GM12878 (cell line): ENCODE measurements around the gene TMPRSS3. TPM values are rescaled to one million over a fixed set of nuclear protein-coding genes. Genes with fewer than 3 reads are reported as not detected.

Source experiments
- ATAC-seq: fragments of 200-7000 bp; cut with Tn5 transposase; 3 replicates; pipeline ENCODE4 v1.9.1; 2020; ENCODE audit warnings: mild to moderate bottlenecking, moderate library complexity
- BruUV-seq: library from RNA; stranded (reverse); fragments of 400-500 nt; replicated peaks from 2 replicates; lab custom pipeline; 2021; lab: Mats Ljungman, UMichigan
- CTCF ChIA-PET: fragments of 300-600 bp; sonication (Branson Sonifier 250); formaldehyde crosslinking; extraction: SDS; loops from one replicate; lab custom pipeline; 2021; ENCODE audit warnings: inconsistent platforms; lab: Yijun Ruan, JAX
- POLR2A ChIA-PET: fragments of 350-600 bp; formaldehyde crosslinking; extraction: SDS; loops from one replicate; lab custom pipeline; 2021; ENCODE audit warnings: inconsistent platforms; lab: Charles Lee
- RAD21 ChIA-PET: fragments of 300-600 bp; sonication (Branson Sonifier 250); formaldehyde crosslinking; loops from one replicate; lab custom pipeline; 2023; ENCODE audit warnings: antibody characterized with exemption; ENCODE audit not compliant: unreplicated experiment; lab: Charles Lee
- SMC1A ChIA-PET: fragments of 300-600 bp; sonication (Branson Sonifier 250); formaldehyde crosslinking; loops from one replicate; lab custom pipeline; 2023; ENCODE audit not compliant: unreplicated experiment, uncharacterized antibody; lab: Charles Lee
- DNase-seq: peaks from one replicate; pipeline ENCODE4 v3.0.0-alpha.2; 2011; ENCODE audit warnings: low read depth, low spot score
- FAIRE-seq: peaks from 3 replicates; lab custom pipeline; 2011; peaks lifted over from hg19 to GRCh38; lab: Jason Lieb, UNC
- H2AFZ ChIP-seq: 2 replicates; pipeline ENCODE4 v1.6.0; 2011; ENCODE audit warnings: low read depth, low read length, control low read depth; ENCODE audit not compliant: control insufficient read depth
- H3K27ac ChIP-seq: 2 replicates; pipeline ENCODE4 v1.5.1; 2011; ENCODE audit warnings: control low read depth; ENCODE audit not compliant: control insufficient read depth, insufficient read depth
- H3K27me3 ChIP-seq, 2 experiments: replicated peaks in 1 of 2; 2 replicates each; pipeline versions ENCODE4 v1.6.0 to v1.6.1; 2011; ENCODE audit warnings: low read length in 1 of 2; ENCODE audit not compliant: control insufficient read depth in 2 of 2, insufficient read depth in 2 of 2
- H3K36me3 ChIP-seq, 2 experiments: 2 replicates each; pipeline ENCODE4 v1.5.1; 2011; ENCODE audit warnings: low read length in 1 of 2; ENCODE audit not compliant: control insufficient read depth in 2 of 2, insufficient read depth in 2 of 2
- H3K4me1 ChIP-seq: 2 replicates; pipeline ENCODE4 v1.6.1; 2011; ENCODE audit warnings: mild to moderate bottlenecking, low read length, moderate library complexity, mixed read lengths; ENCODE audit not compliant: control insufficient read depth, insufficient read depth
- H3K4me2 ChIP-seq: 2 replicates; pipeline ENCODE4 v1.6.0; 2011; ENCODE audit warnings: control low read depth; ENCODE audit not compliant: control insufficient read depth, insufficient read depth
- H3K4me3 ChIP-seq: fragments of 200-600 bp; sonication (generic); 2 replicates; pipeline ENCODE4 v1.5.1; 2016
- H3K79me2 ChIP-seq: 2 replicates; pipeline ENCODE4 v1.6.0; 2011; ENCODE audit warnings: low read length; ENCODE audit not compliant: control insufficient read depth, insufficient read depth
- H3K9ac ChIP-seq: 2 replicates; pipeline ENCODE4 v1.8.0; 2011; ENCODE audit warnings: low read length, control low read depth, mixed read lengths; ENCODE audit not compliant: control insufficient read depth, insufficient read depth
- H3K9me3 ChIP-seq: replicated peaks from 3 replicates; pipeline ENCODE4 v1.5.1; 2011; ENCODE audit warnings: mild to moderate bottlenecking, low read length; ENCODE audit not compliant: control insufficient read depth, insufficient read depth
- H4K20me1 ChIP-seq: 2 replicates; pipeline ENCODE4 v1.6.0; 2011; ENCODE audit not compliant: control insufficient read depth, insufficient read depth
- BACH1 ChIP-seq: fragments of 450-650 bp; IDR thresholded peaks from 2 replicates; pipeline ENCODE4 v1.6.1; 2017; ENCODE audit warnings: mild to moderate bottlenecking, borderline replicate concordance
- CTCF ChIP-seq, 3 experiments: IDR thresholded peaks in 2 of 3; conservative IDR thresholded peaks in 1 of 3; 2 replicates each; pipeline ENCODE4 v1.5.1; 2011; ENCODE audit warnings: low read depth in 3 of 3, low read length in 3 of 3, mild to moderate bottlenecking in 3 of 3, control low read depth in 2 of 3, moderate library complexity in 2 of 3, inconsistent platforms in 1 of 3, mixed read lengths in 1 of 3; ENCODE audit not compliant: control insufficient read depth in 2 of 3, insufficient read depth in 1 of 3; ENCODE audit errors: extremely low read depth in 1 of 3
- CUX1 ChIP-seq: IDR thresholded peaks from 2 replicates; pipeline ENCODE4 v1.6.1; 2012; ENCODE audit warnings: improper control_type of control experiment, low read depth, low read length; ENCODE audit not compliant: insufficient replicate concordance
- ETV6 ChIP-seq, 2 experiments: fragments of 450-650 bp in 1 of 2; IDR thresholded peaks in 1 of 2; conservative IDR thresholded peaks in 1 of 2; 2 replicates each; pipeline ENCODE4 v1.6.1; 2014; ENCODE audit warnings: antibody characterized with exemption in 1 of 2, borderline replicate concordance in 1 of 2, low read depth in 1 of 2, mild to moderate bottlenecking in 1 of 2, moderate library complexity in 1 of 2
- FOXM1 ChIP-seq: IDR thresholded peaks from 2 replicates; pipeline ENCODE4 v1.6.1; 2012; ENCODE audit warnings: low read depth, mild to moderate bottlenecking, inconsistent platforms, low read length, moderate library complexity
- IKZF2 ChIP-seq, 2 experiments: fragments of 450-650 bp; IDR thresholded peaks; 2 replicates each; pipeline ENCODE4 v1.6.1; 2017; ENCODE audit warnings: mild to moderate bottlenecking in 2 of 2, moderate library complexity in 2 of 2
- LARP7 ChIP-seq: fragments of 450-650 bp; IDR thresholded peaks from 2 replicates; pipeline ENCODE4 v1.6.1; 2017; ENCODE audit warnings: mild to moderate bottlenecking
- MEF2B ChIP-seq: fragments of 450-650 bp; IDR thresholded peaks from 2 replicates; pipeline ENCODE4 v1.6.1; 2018; ENCODE audit warnings: mild to moderate bottlenecking, moderate library complexity; ENCODE audit not compliant: partially characterized antibody, poor library complexity, severe bottlenecking
- NBN ChIP-seq: fragments of 450-650 bp; IDR thresholded peaks from 2 replicates; pipeline ENCODE4 v1.6.1; 2016
- NR2C1 ChIP-seq: fragments of 450-650 bp; IDR thresholded peaks from 2 replicates; pipeline ENCODE4 v1.6.1; 2017; ENCODE audit warnings: antibody characterized with exemption, mild to moderate bottlenecking, moderate library complexity
- NRF1 ChIP-seq: conservative IDR thresholded peaks from 2 replicates; pipeline ENCODE4 v1.6.1; 2011; ENCODE audit warnings: mild to moderate bottlenecking, low read depth, low read length, improper control_type of control experiment
- RCOR1 ChIP-seq: conservative IDR thresholded peaks from 2 replicates; pipeline ENCODE4 v1.6.1; 2012; ENCODE audit warnings: low read depth, low read length, improper control_type of control experiment
- RFX5 ChIP-seq: IDR thresholded peaks from 2 replicates; pipeline ENCODE4 v1.6.1; 2011; ENCODE audit warnings: low read depth, low read length, improper control_type of control experiment
- SMC3 ChIP-seq: IDR thresholded peaks from 2 replicates; pipeline ENCODE4 v1.6.1; 2011; ENCODE audit warnings: low read length, improper control_type of control experiment, borderline replicate concordance
- SUZ12 ChIP-seq: fragments of 200-600 bp; sonication (generic); IDR thresholded peaks from one replicate; pipeline ENCODE4 v1.6.1; 2018; ENCODE audit warnings: antibody characterized with exemption, mild to moderate bottlenecking; ENCODE audit not compliant: unreplicated experiment
- WGBS: methylation state at CpG from one replicate; pipeline ENCODE4 v1.1.6; 2016; ENCODE audit warnings: low lambda C conversion rate; ENCODE audit not compliant: insufficient replicate concordance, insufficient coverage; ENCODE audit errors: missing lambda C conversion rate; 5-methylcytosine and 5-hydroxymethylcytosine counted together
- in situ Hi-C: fragments of 300-500 bp; cut with MboI; formaldehyde crosslinking; loops from 9 replicates; pipeline ENCODE4 v1.14.3; 2018; ENCODE audit warnings: mixed read lengths
- intact Hi-C: fragments of 100-400 bp; cut with micrococcal nuclease; formaldehyde crosslinking; loops from one replicate; pipeline ENCODE4 v1.14.2; 2022; ENCODE audit not compliant: unreplicated experiment
- polyA plus RNA-seq, 11 experiments: library from polyadenylated mRNA; depleted of rRNA in 4 of 11; unstranded in 6 of 11; stranded (reverse) in 5 of 11; fragments of >200 nt; fragmentation: Nextera tagmentation in 4 of 11; fragmentation: Illumina TruSeq in 1 of 11; extraction: Ambion mirVana in 4 of 11; extraction: Trizol in 1 of 11; gene quantifications; 1 replicate in 1 of 11; 2 replicates in 10 of 11; pipeline versions ENCODE4 v1.2.1 to v1.2.3, GENCODE V29; 2011 to 2016; ENCODE audit warnings: inconsistent platforms in 2 of 11, missing spikeins in 2 of 11, low read depth in 1 of 11
- total RNA-seq, 4 experiments: library from RNA; depleted of rRNA in 3 of 4; stranded (reverse); fragments of >200 nt in 3 of 4; fragmentation: Illumina TruSeq in 1 of 4; extraction: Trizol in 1 of 4; gene quantifications; 2 replicates each; pipeline versions ENCODE4 v1.2.1 to v1.2.3, GENCODE V29; 2013 to 2021

TMPRSS3 gene
- total and polyA plus RNA-seq, 10 of the 15 experiments (the other 5 are each of a cell fraction or from before 2014, with no cell fraction given) = 0.51 to 1.5 (median 0.82) TPM; not detected in 1

GRCh38 chr21:42337830-42338728, 57.8 kb downstream of the TMPRSS3 start:
- Histone ChIP-seq H3K9ac (no peak overlapping the region), H3K4me3 (no peak overlapping the region), H3K79me2 (no peaks in the 10 kb centered on the region), H3K36me3 (no peaks in the 10 kb centered on the region), H3K27me3 (no peaks in the 10 kb centered on the region), H4K20me1 (no peaks in the 10 kb centered on the region), H2AFZ (peak overlapping the region; percentile 42), H3K9me3 (no peaks in the 10 kb centered on the region), H3K4me2 (no peak overlapping the region), H3K4me1 (peaks cover 13% of the 10 kb centered on the region), H3K27ac (no peak overlapping the region)
- intact Hi-C loops (loop anchor here (1.0 kb wide), 1 partner anchor 112 kb away; no protein-coding TSS in a partner anchor), in situ Hi-C loops (no loop called here)
- peak; percentile 90 for ATAC-seq
- CTCF ChIA-PET = interaction anchor here (0.7 to 4.3 kb wide), 20 partner anchors 8 to 198 kb away, joined by 3 to 23 read pairs (median 4); partner anchors contain the start of genes TFF3 and UBASH3A
- RAD21 ChIA-PET = interaction anchor here (0.8 to 2.9 kb wide), 12 partner anchors 28 to 199 kb away, joined by 3 to 13 read pairs (median 5); no protein-coding TSS in a partner anchor
- SMC1A ChIA-PET = interaction anchor here (0.8 to 6.7 kb wide), 8 partner anchors 28 to 198 kb away, joined by 3 to 41 read pairs (median 8); no protein-coding TSS in a partner anchor
- peak; percentile 49 for FAIRE-seq
- POLR2A ChIA-PET = interaction anchor here (1.0 to 1.7 kb wide), 2 partner anchors 86 to 153 kb away, joined by 3 to 4 read pairs; no protein-coding TSS in a partner anchor
- DNase-seq = no peak
- no TSS peak for BruUV-seq
- 61% methylated on average over 23 of the region's 23 CpGs for WGBS
- TF ChIP-seq MEF2B (peak; percentile 18), NR2C1 (no peak), CUX1 (no peak), NBN (no peak), BACH1 (no peak), NRF1 (no peak), SUZ12 (no peak), CTCF (IDR thresholded peaks at IDR 0.05 in 2 of 3, conservative IDR thresholded peaks at IDR 0.05 in 1 of 3; ENCODE audit: control insufficient read depth in 2 of 3, extremely low read depth in 1 of 3, insufficient read depth in 1 of 3, low read depth in 3 of 3, low read length in 3 of 3) (peak; percentile 50 to 62 (median 53)), RCOR1 (no peak), ETV6 (conservative IDR thresholded peaks at IDR 0.05 in 1 of 2, IDR thresholded peaks at IDR 0.05 in 1 of 2; ENCODE audit: borderline replicate concordance in 1 of 2, low read depth in 1 of 2) (peak in 1 of 2 experiments; percentile 56; a peak in 1 of 4 replicates), SMC3 (peak; percentile 87), FOXM1 (0 out of 2 replicates have a peak, but pooled peaks have one; percentile 28), LARP7 (no peak), RFX5 (no peak), IKZF2 (IDR thresholded peaks at IDR 0.05) (0 out of 4 replicates have a peak, but pooled peaks of 1 of the 2 experiments have one; percentile 28)
